ENCODE measurements around the gene FAM107B.

The FAM107B gene

GRCh38 chr10:14806318-14806717, 31.6 kb upstream of the FAM107B start:
- H3K9ac ChIP-seq (ENCODE audit: low read length), result no peak overlapping the region
- H3K27me3 ChIP-seq (ENCODE audit: control insufficient read depth in 1 of 2, insufficient read depth in 2 of 2, low read length in 2 of 2), result no peaks in the 10 kb centered on the region
- no peaks in the 10 kb centered on the region for H3K4me1 ChIP-seq (ENCODE audit: insufficient read depth, low read length)
- no peak overlapping the region for H3K27ac ChIP-seq (ENCODE audit: low read depth, low read length)
- no peaks in the 10 kb centered on the region for H3K36me3 ChIP-seq (ENCODE audit: insufficient read depth, low read length)
- H3K4me3 ChIP-seq (ENCODE audit: low read depth in 1 of 2, low read length in 2 of 2), result no peak overlapping the region
- no peaks in the 10 kb centered on the region for H3K9me3 ChIP-seq (ENCODE audit: low read length)

GRCh38 chr10:14803827-14804226, 29.1 kb upstream of the FAM107B start:
- no peaks in the 10 kb centered on the region for H3K27me3 ChIP-seq (ENCODE audit: control insufficient read depth in 1 of 2, insufficient read depth in 2 of 2, low read length in 2 of 2)
- no peaks in the 10 kb centered on the region for H3K4me1 ChIP-seq (ENCODE audit: insufficient read depth, low read length)
- H3K36me3 ChIP-seq (ENCODE audit: insufficient read depth, low read length), result no peaks in the 10 kb centered on the region
- H3K27ac ChIP-seq (ENCODE audit: low read depth, low read length), result no peak overlapping the region
- no peak overlapping the region for H3K9ac ChIP-seq (ENCODE audit: low read length)
- H3K9me3 ChIP-seq (ENCODE audit: low read length), result no peaks in the 10 kb centered on the region
- no peak overlapping the region for H3K4me3 ChIP-seq (ENCODE audit: low read depth in 1 of 2, low read length in 2 of 2)

GRCh38 chr10:14801723-14802122, 27.0 kb upstream of the FAM107B start:
- Histone ChIP-seq H3K27me3 (ENCODE audit: control insufficient read depth in 1 of 2, insufficient read depth in 2 of 2, low read length in 2 of 2) (no peaks in the 10 kb centered on the region), H3K36me3 (ENCODE audit: insufficient read depth, low read length) (no peaks in the 10 kb centered on the region), H3K27ac (ENCODE audit: low read depth, low read length) (no peak overlapping the region), H3K4me3 (ENCODE audit: low read depth in 1 of 2, low read length in 2 of 2) (no peak overlapping the region), H3K9ac (ENCODE audit: low read length) (no peak overlapping the region), H3K4me1 (ENCODE audit: insufficient read depth, low read length) (no peaks in the 10 kb centered on the region), H3K9me3 (ENCODE audit: low read length) (no peaks in the 10 kb centered on the region)

- Histone ChIP-seq H3K27me3 (ENCODE audit: control insufficient read depth in 1 of 2, insufficient read depth in 2 of 2, low read length in 2 of 2) (no peaks in the 10 kb centered on the region), H3K4me1 (ENCODE audit: insufficient read depth, low read length) (no peaks in the 10 kb centered on the region), H3K9ac (ENCODE audit: low read length) (no peak overlapping the region), H3K36me3 (ENCODE audit: insufficient read depth, low read length) (no peaks in the 10 kb centered on the region), H3K9me3 (ENCODE audit: low read length) (no peaks in the 10 kb centered on the region), H3K4me3 (ENCODE audit: low read depth in 1 of 2, low read length in 2 of 2) (no peak overlapping the region), H3K27ac (ENCODE audit: low read depth, low read length) (no peak overlapping the region)
Observed at GRCh38 chr10:14800397-14800796, 25.7 kb upstream of the FAM107B start.

GRCh38 chr10:14798636-14799035, 23.9 kb upstream of the FAM107B start:
- Histone ChIP-seq H3K27ac (ENCODE audit: low read depth, low read length) (no peak overlapping the region), H3K9me3 (ENCODE audit: low read length) (no peaks in the 10 kb centered on the region), H3K4me3 (ENCODE audit: low read depth in 1 of 2, low read length in 2 of 2) (no peak overlapping the region), H3K4me1 (ENCODE audit: insufficient read depth, low read length) (no peaks in the 10 kb centered on the region), H3K9ac (ENCODE audit: low read length) (no peak overlapping the region), H3K27me3 (ENCODE audit: control insufficient read depth in 1 of 2, insufficient read depth in 2 of 2, low read length in 2 of 2) (no peaks in the 10 kb centered on the region), H3K36me3 (ENCODE audit: insufficient read depth, low read length) (no peaks in the 10 kb centered on the region)

- H3K27me3 ChIP-seq (ENCODE audit: control insufficient read depth in 1 of 2, insufficient read depth in 2 of 2, low read length in 2 of 2), result no peaks in the 10 kb centered on the region
- no peaks in the 10 kb centered on the region for H3K4me1 ChIP-seq (ENCODE audit: insufficient read depth, low read length)
- no peak overlapping the region for H3K27ac ChIP-seq (ENCODE audit: low read depth, low read length)
- H3K4me3 ChIP-seq (ENCODE audit: low read depth in 1 of 2, low read length in 2 of 2), result no peak overlapping the region
- H3K9me3 ChIP-seq (ENCODE audit: low read length), result no peaks in the 10 kb centered on the region
- H3K9ac ChIP-seq (ENCODE audit: low read length), result no peak overlapping the region
- no peaks in the 10 kb centered on the region for H3K36me3 ChIP-seq (ENCODE audit: insufficient read depth, low read length)
Observed at GRCh38 chr10:14787938-14788337, 13.2 kb upstream of the FAM107B start.

- Histone ChIP-seq H3K9me3 (ENCODE audit: low read length) (no peaks in the 10 kb centered on the region), H3K4me3 (ENCODE audit: low read depth in 1 of 2, low read length in 2 of 2) (no peak overlapping the region), H3K9ac (ENCODE audit: low read length) (no peak overlapping the region), H3K27me3 (ENCODE audit: control insufficient read depth in 1 of 2, insufficient read depth in 2 of 2, low read length in 2 of 2) (no peaks in the 10 kb centered on the region), H3K27ac (ENCODE audit: low read depth, low read length) (no peak overlapping the region), H3K36me3 (ENCODE audit: insufficient read depth, low read length) (no peaks in the 10 kb centered on the region), H3K4me1 (ENCODE audit: insufficient read depth, low read length) (no peaks in the 10 kb centered on the region)
Observed at GRCh38 chr10:14784459-14785055, 9.9 kb upstream of the FAM107B start.

GRCh38 chr10:14782691-14783363, 8.1 kb upstream of the FAM107B start:
- H3K4me3 ChIP-seq (ENCODE audit: low read depth in 1 of 2, low read length in 2 of 2), result no peak overlapping the region
- no peak overlapping the region for H3K27ac ChIP-seq (ENCODE audit: low read depth, low read length)

GRCh38 chr10:14781763-14782162, 7.1 kb upstream of the FAM107B start:
- H3K4me3 ChIP-seq (ENCODE audit: low read depth in 1 of 2, low read length in 2 of 2), result no peak overlapping the region
- no peak overlapping the region for H3K27ac ChIP-seq (ENCODE audit: low read depth, low read length)
- no peaks in the 10 kb centered on the region for H3K9me3 ChIP-seq (ENCODE audit: low read length)
- no peak overlapping the region for H3K9ac ChIP-seq (ENCODE audit: low read length)
- H3K4me1 ChIP-seq (ENCODE audit: insufficient read depth, low read length), result no peaks in the 10 kb centered on the region
- no peaks in the 10 kb centered on the region for H3K27me3 ChIP-seq (ENCODE audit: control insufficient read depth in 1 of 2, insufficient read depth in 2 of 2, low read length in 2 of 2)
- no peaks in the 10 kb centered on the region for H3K36me3 ChIP-seq (ENCODE audit: insufficient read depth, low read length)

More at GRCh38 chr10:14782691-14783363, 8.1 kb upstream of the FAM107B start:
- Histone ChIP-seq H3K9me3 (ENCODE audit: low read length) (no peaks in the 10 kb centered on the region), H3K36me3 (ENCODE audit: insufficient read depth, low read length) (no peaks in the 10 kb centered on the region), H3K4me1 (ENCODE audit: insufficient read depth, low read length) (no peaks in the 10 kb centered on the region), H3K27me3 (ENCODE audit: control insufficient read depth in 1 of 2, insufficient read depth in 2 of 2, low read length in 2 of 2) (no peaks in the 10 kb centered on the region), H3K9ac (ENCODE audit: low read length) (no peak overlapping the region)

GRCh38 chr10:14779001-14779651, 4.4 kb upstream of the FAM107B start:
- no peaks in the 10 kb centered on the region for H3K36me3 ChIP-seq (ENCODE audit: insufficient read depth, low read length)
- H3K9ac ChIP-seq (ENCODE audit: low read length), result no peak overlapping the region
- no peaks in the 10 kb centered on the region for H3K9me3 ChIP-seq (ENCODE audit: low read length)
- H3K4me3 ChIP-seq (ENCODE audit: low read depth in 1 of 2, low read length in 2 of 2), result no peak overlapping the region
- H3K4me1 ChIP-seq (ENCODE audit: insufficient read depth, low read length), result no peaks in the 10 kb centered on the region
- H3K27me3 ChIP-seq (ENCODE audit: control insufficient read depth in 1 of 2, insufficient read depth in 2 of 2, low read length in 2 of 2), result no peaks in the 10 kb centered on the region
- H3K27ac ChIP-seq (ENCODE audit: low read depth, low read length), result no peak overlapping the region

GRCh38 chr10:14776546-14776945, 1.8 kb upstream of the FAM107B start:
- no peak overlapping the region for H3K27ac ChIP-seq (ENCODE audit: low read depth, low read length)
- H3K9me3 ChIP-seq (ENCODE audit: low read length), result no peaks in the 10 kb centered on the region
- H3K27me3 ChIP-seq (ENCODE audit: control insufficient read depth in 1 of 2, insufficient read depth in 2 of 2, low read length in 2 of 2), result no peaks in the 10 kb centered on the region
- H3K4me3 ChIP-seq (ENCODE audit: low read depth in 1 of 2, low read length in 2 of 2), result no peak overlapping the region
- no peaks in the 10 kb centered on the region for H3K36me3 ChIP-seq (ENCODE audit: insufficient read depth, low read length)
- H3K4me1 ChIP-seq (ENCODE audit: insufficient read depth, low read length), result no peaks in the 10 kb centered on the region
- no peak overlapping the region for H3K9ac ChIP-seq (ENCODE audit: low read length)

Data from muscle layer of colon (tissue), 2 donors.